Limb (tissue), 2 donors: Measurements from ENCODE around the gene TUG1.

Experiments used
- DNase-seq, 2 donors: peaks; one replicate each; pipeline ENCODE4 v3.0.0-alpha.2; 2016; ENCODE audit errors: extremely low spot score in 2 of 2

TUG1 gene

DNA sequence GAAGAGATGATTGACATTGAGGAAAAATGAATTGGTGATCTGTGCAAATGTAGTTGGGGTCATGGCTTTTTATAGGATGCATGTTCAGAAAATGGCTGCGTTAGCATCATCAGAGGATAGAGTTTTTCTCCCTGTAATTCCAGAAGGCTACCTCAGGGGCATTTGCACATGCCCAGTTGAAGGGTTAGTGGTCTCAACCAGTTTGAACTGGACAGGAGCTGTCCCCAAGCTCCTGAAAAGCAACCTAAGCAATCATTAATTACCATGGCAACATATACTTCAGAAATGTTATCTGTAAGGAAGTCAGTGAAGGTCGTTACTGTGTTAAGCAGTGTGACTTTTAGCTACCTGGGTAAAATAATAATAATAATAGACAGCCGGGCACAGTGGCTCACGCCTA is 29.3 kb downstream of the TUG1 start:
- DNase-seq, result no peak

DNA sequence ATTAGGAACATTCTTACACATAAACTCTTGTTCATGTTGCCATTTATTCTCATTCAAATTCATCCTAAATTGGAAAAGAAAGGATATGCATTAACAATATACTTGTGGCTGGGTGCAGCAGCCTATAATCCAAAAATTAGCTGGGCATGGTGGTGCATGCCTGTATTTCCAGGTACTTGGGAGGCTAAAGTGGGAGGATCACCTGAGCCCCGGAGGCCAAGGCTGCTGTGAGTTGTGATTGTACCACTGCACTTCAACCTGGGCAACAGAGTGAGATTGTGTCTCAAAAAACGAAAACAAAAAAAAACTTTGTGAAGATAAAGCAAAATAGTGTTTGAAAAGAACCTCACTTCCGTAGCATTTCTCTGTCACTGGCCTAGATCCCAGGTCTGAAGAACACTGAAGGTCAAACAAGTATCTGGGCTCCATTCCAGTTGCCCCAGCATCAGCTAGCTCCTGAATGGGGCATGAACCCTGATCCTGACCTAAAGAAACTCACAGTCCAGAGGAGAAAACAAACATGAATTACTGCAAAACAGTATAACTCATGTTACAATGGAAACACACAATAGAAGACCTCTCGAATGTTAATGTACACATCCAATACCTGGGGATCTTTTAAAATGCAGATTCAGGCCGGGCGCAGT is 32.2 kb downstream of the TUG1 start:
- no peak for DNase-seq

DNA sequence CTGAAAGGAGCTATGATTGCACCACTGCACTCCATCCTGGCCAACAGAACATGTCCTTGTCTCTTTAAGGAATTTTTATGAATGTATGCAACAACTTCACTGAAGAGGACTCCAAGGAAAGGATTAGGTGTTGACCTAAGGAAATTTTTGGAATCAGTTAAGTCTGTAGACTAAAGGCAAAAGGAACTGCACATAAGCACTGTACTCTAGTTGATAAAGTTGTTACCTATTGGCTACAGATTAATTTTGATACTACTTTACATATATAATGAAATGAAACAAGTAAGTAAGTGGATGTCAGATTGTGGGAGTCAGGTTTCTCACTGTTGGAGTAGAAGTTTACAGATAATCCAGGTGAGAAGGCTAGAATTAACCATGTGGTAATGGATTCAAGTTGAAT is 36.5 kb downstream of the TUG1 start:
- DNase-seq, result no peak

DNA sequence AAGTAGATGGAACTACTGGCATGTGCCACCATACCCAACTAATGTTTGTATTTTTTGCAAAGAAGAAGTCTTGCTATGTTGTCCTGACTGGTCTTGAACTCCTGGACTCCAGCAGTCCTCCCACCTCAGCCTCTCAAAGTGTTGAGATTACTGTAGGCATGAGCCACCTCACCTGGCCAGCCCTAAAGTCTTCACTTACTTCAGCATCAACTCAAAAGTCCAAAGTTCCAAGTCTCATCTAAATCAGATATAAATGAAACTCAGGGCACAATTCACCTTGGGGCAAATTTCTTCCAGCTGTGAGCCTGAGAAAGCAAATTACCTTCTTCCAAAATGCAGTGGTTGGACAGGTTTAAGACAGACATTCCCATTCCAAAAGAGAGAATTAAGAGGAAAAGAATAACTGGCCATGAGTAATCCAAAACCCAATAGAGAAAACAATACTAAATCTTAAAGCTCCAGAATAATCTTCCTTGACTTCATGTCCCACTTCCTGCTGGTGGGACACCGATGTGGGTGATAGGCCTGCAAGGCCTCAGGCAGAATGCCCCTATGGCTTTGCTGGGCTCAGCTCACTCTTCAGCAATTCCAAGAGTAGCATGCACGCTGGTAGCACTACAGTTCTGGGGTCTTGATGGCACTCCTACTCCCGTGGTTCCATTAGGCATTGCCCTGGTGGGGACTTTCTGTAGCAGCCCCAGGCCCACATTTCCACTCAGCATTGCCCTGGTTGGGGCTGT is 50.3 kb downstream of the TUG1 start:
- DNase-seq, result no peak

DNA sequence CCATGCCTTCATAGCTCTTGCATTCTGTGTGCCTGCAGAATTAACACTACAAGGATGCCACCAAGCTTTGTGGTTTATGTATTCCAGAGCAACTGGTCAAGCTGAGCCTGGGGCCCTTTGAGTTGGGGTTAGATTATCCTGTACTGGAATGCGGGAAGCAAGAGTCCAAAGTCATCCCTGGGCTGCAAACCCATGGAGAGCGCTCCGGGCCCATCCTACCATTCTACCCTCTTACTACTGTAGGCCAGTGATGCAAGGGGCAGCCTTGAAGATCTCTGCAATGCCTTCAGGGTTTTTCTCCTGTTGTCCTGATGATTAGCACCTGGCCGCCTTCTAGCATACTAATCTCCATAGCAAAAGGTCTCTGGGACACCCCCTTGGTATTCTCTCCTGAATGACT is 51.3 kb downstream of the TUG1 start:
- no peak for DNase-seq

DNA sequence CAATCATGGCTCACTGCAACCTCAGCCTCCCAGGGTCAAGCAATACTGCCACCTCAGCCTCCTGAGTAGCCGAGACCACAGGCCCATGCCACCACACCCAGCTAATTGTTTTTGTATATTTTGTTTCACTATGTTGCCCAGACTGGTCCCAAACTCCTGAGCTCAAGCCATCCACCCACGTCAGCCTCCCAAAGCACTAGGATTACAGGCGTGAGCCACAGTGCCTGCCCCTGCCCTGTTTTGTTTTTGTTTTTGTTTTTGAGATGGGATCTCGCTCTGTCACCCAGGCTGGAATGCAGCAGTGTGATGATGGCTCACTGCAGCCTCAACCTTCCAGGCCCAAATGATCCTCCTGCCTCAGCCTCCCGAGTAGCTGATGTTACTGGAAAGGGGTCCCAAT is 53.5 kb downstream of the TUG1 start:
- no peak for DNase-seq
